GM19452 (cell line): ENCODE measurements around the gene GFY.
A peak's percentile ranks its signal among the peaks of the same experiment; 100 is the strongest.
"Not testable (repeated sequence)": the region's sequence is repeated elsewhere in the genome, so short reads cannot be mapped to it uniquely, and the experiment has no call there.

Experiments
- ATAC-seq: cut with Tn5 transposase; IDR thresholded peaks from one replicate; pipeline ENCODE4 v1.9.1; 2021; ENCODE audit not compliant: unreplicated experiment

GFY gene

DNA sequence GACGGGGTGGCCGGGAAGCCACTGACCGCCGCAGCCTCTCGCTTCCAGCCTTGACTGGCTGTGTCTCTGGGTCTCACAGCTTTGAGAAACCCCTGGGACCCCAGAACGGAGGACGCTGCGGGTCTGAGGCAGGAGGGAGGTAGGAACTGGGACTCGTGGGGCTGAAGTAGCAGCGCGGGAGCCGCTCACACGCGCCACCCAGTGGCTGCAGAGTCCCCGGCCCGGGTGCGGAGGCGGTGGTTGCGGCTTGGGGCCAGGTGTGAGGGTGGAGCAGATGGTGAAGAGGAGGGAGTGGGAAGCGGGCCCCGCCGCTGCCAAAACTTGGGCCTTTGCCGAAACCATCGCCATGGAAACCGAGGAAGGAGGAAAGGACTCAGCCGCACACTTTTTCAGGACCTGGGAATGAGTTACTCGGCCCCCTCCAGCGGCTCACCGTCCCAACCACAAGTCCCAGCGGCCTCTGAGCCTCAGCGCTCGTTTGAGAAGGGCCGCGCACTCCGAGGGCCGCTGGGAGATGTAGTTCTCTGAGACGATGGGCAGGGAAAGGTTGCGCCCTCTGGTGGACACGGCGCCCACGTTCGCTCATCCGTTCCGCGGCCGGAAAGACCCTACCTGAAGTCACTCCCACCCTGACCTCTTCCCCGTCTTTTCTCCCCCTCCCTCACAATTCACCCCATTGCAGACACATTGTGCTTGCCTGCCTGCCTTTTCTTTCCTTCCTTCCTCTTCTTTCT, 18.3 kb downstream of the GFY start:
- ATAC-seq: peak; percentile 71

DNA sequence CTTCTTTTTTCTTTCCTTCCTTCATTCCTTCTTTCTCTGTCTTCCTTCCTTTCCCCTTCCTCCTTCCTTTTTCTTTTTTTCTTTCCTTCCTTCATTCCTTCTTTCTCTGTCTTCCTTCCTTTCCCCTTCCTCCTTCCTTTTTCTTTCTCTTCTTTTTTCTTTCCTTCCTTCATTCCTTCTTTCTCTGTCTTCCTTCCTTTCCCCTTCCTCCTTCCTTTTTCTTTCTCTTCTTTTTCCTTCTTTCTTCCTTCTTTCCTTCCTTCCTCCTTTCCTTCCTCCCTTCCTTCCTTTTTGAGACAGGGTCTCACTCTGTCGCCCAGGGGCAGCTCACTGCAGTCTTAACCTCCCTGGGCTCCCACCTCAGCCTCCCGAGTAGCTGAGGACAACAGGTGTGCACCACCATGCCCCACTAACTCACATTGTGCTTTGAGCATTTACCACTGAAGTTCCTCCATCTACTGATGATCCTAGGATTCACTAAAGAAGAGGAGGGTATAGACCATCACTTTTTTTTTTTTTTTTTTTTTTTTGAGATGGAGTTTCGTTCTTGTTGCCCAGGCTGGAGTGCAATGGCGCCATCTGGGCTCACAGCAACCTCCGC, 19.0 kb downstream of the GFY start:
- not testable (repeated sequence) for ATAC-seq

GRCh38 chr19:49445997-49446396, 20.8 kb downstream of the GFY start:
- ATAC-seq: no peak

DNA sequence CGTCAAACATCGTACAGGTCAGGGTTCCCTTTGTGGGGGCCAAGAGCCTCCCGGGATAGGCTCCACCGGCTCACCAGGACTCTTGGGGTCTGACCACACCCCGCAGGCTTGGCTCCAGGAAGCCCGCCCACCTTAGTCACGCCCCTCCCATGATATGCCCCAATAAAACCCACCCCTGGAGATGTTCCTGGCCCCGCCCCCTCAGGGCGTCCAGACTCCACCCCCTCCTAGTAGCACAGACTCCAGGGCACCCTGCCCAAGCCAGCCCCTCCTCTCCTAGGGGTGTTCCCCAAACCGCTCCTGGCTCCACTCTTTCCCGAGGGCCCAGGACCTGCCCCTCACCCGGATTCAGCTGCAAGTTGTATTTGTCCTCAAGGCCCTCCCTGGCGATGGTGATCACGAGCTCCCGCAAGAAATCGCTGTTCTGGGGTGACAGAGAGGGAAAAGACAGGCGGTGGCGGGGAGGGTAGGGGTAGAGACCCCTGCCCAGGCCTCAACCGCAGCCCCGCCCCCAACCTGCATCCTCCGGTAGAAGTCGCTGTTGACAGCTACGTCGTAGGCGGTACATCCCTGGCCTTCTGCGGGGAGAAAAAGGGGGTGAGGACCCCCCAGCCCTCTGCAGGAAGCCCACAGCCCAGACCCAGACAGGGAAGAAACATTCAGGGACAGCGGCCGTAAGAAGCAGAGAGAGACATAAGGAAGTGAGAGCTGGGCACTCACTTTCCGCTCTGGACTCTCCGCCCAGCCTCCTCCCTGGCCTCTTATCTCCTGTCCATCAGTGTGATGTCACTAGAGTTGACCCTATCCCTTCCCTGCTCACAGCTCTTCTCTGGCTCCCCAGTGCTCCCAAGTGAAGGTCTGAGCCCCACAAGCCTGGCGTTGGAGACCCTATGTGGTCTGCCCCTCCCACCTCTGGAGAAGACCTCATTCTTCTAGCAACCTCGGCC, 22.6 kb downstream of the GFY start:
- no peak for ATAC-seq

GRCh38 chr19:49448432-49448786, 23.2 kb downstream of the GFY start:
- ATAC-seq: no peak

GRCh38 chr19:49450405-49450804, 25.2 kb downstream of the GFY start:
- no peak for ATAC-seq

DNA sequence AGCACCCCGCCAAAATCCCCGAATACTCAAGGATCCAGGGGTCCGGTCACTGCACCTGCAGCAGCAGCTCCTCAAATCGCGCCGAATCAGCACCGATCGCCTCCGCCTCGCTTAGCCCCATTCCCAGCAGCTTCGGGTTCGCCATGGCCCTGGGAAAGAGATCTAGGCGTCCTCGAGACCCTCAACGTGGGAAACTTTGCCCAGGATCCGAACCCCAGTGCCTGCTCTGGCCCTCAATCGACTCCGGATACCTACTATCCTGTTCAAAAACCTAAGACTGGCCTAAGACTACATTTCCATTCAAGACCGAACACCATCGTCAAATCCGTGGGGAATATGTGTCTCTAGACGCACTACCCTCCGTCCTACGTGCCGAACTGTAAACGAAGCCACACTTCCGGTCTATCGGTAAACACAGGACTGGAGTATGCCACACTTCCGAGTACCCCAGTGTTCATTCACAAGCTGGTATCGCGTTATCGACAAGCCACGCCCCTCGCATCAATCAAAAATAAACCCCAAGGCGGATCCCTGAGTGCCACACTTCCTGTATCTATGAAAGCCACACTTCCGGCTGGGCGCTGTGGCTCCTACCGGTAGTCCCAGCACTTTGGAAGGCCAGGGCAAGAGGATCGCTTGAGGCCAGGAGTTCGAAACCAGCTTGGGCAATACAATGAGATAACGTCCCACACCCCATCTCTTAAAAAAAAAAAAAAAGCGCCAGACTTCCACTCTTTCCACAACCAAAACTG, 26.4 kb downstream of the GFY start, which contains the start of gene PIH1D1:
PIH1D1 (minus strand) TSS at position 385 of the 752 bp plus-strand sequence; CDS start at position 145, 240 bp downstream.
- ATAC-seq: peak; percentile 54

DNA sequence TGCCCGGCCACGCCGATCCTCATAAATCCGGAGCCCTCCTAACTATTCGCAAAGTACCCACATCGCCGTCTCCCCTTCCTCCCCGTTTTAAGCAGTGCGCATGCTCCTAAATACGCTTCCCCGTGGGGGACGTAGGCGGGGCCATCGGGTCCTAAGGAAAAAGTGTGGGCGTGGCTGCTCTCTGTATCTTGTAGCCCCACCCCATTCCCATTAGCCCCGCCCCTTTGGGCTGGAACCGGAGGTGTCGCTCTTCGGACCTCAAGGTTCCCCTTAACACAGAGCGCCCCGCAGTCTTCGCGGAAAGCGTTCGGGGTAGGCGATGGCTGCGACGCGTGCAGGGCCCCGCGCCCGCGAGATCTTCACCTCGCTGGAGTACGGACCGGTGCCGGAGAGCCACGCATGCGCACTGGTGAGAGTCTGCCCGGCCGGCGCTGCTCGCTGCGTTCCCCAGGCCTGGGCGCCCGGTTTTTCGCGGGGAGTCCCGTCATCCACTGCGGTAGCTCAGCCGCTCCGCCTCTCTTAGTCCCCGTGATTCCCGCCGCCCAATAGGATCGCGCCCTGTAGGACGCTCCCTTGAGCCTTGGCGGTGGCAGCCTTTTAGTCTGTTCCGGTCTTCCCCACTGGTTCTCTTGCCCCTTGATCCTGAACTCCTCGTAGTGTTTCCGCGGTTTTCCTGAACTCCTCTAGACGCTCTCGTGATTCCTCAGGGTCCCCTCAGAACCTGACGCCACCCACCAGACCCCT, 28.0 kb downstream of the GFY start, which contains the start of gene ALDH16A1:
ALDH16A1 (plus strand) TSS at position 213 of the 744 bp plus-strand sequence; CDS start at position 320, 107 bp downstream.
- ATAC-seq: peak; percentile 88

DNA sequence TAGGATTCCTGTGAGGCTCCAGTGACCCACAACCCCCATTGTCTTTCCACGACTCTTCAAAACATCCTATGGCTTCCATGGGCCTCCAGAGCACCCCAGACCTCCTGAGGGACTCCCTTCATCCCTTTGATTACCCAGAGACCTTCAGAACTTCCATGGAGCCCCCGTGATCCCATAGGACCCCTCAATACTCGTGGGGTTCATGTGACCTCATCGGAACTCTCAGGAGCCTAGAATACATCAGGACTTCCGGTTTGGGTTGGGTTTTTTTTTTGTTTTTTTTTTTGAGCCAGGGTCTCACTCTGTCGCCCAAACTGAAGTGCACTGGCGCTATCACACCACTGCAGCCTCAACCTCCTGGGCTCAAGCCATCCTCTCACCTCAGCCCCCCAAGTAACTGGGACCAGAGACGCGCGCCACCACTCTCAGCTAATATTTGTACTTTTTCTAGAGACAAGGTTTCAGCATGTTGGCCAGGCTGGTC, 28.6 kb downstream of the GFY start:
- no peak for ATAC-seq

- ATAC-seq: no peak
Observed at GRCh38 chr19:49455773-49456172, 30.6 kb downstream of the GFY start.

DNA sequence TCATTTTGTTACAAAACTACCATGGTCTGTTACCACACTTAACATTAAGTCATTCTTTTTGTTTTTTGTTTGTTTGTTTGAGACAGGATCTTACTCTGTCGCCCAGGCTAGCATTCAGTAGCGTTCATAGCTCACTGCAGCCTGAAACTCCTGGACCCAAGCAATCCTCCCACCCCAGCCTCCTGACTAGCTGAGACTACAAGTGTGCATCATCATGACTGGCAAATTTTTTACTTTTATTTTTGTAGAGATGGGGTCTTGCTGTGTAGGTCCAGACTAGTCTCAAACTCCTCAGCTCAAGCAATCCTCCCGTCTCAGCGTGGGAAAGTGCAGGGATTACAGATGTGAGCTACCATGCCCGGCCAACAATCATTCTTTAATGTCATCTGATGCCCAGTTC, 31.1 kb downstream of the GFY start:
- no peak for ATAC-seq

GRCh38 chr19:49458567-49458903, 33.3 kb downstream of the GFY start:
- no peak for ATAC-seq

DNA sequence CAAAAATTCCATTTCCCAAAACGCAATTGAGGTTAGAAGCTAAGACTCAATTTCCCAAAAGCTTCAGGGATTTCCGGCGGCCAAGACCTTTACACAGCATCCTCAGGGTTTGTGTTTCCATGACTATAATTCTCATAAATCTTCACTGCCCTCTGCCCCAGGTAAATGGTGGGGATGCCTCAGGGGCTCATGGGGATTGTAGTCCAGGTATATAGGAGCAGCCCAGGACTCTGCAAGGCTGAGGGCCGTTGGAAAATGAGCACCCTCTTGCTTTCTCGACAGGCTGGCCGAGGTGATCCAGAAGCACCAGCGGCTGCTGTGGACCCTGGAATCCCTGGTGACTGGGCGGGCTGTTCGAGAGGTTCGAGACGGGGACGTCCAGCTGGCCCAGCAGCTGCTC, 34.2 kb downstream of the GFY start:
- no peak for ATAC-seq

DNA sequence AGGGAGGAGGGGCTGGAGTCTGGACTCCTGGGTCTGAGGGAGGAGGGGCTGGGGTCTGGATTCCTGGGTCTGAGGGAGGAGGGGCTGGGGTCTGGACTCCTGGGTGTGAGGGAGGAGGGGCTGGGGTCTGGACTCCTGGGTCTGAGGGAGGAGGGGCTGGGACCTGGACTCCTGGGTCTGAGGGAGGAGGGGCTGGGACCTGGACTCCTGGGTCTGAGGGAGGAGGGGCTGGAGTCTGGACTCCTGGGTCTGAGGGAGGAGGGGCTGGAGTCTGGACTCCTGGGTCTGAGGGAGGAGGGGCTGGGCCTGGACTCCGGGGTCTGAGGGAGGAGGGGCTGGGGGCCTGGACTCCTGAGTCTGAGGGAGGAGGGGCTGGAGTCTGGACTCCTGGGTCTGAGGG, 35.9 kb downstream of the GFY start:
- ATAC-seq: not testable (repeated sequence)

GRCh38 chr19:49461656-49462055, 36.5 kb downstream of the GFY start:
- no peak for ATAC-seq

GRCh38 chr19:49462492-49462891, 37.3 kb downstream of the GFY start:
- no peak for ATAC-seq

- ATAC-seq: no peak
Observed at GRCh38 chr19:49463960-49464740, 39.0 kb downstream of the GFY start.

GRCh38 chr19:49465371-49465770, 40.2 kb downstream of the GFY start:
- ATAC-seq: no peak

DNA sequence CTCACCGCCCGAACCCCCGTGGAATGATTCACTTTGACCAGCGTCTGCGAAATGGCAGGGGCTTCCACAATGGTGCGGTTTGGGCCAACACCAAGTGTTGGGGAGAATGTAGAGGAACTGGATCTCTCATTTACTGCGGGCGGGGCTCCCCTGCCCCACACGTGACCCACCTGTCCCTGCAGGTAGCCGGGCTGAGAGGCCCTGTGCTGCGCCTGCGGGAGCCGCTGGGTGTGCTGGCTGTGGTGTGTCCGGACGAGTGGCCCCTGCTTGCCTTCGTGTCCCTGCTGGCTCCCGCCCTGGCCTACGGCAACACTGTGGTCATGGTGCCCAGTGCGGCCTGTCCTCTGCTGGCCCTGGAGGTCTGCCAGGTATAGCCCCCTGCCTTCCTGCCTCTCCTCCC, 43.0 kb downstream of the GFY start:
- ATAC-seq: no peak
